Fibroblast of lung (primary cell): ENCODE measurements around the gene LASP1. TPM values are rescaled to one million over a fixed set of nuclear protein-coding genes. Genes with fewer than 3 reads are reported as not detected.

Experiments used
- DNase-seq, 2 donors: peaks; one replicate each; pipeline versions ENCODE4 v3.0.0 to v3.0.0-alpha.2; 2010; ENCODE audit warnings: low read depth in 2 of 2
- H2AFZ ChIP-seq: 2 replicates; pipeline ENCODE4 v1.5.1; 2012; ENCODE audit warnings: low read length, control low read depth, inconsistent platforms
- H3K27ac ChIP-seq: 2 replicates; pipeline ENCODE4 v1.5.1; 2011; ENCODE audit warnings: low read length, control low read depth; ENCODE audit not compliant: insufficient read depth
- H3K27me3 ChIP-seq: 2 replicates; pipeline ENCODE4 v1.5.1; 2011; ENCODE audit warnings: mild to moderate bottlenecking, low read length; ENCODE audit not compliant: control insufficient read depth, insufficient read depth
- H3K36me3 ChIP-seq: 2 replicates; pipeline ENCODE4 v1.5.1; 2011; ENCODE audit warnings: low read length; ENCODE audit not compliant: control insufficient read depth, insufficient read depth
- H3K4me1 ChIP-seq: 2 replicates; pipeline ENCODE4 v1.5.1; 2011; ENCODE audit warnings: low read length; ENCODE audit not compliant: control insufficient read depth, insufficient read depth; ENCODE audit errors: extremely low read depth
- H3K4me2 ChIP-seq: 2 replicates; pipeline ENCODE4 v1.5.1; 2011; ENCODE audit warnings: low read length, control low read depth; ENCODE audit not compliant: insufficient read depth; ENCODE audit errors: extremely low read depth
- H3K4me3 ChIP-seq, 4 experiments: fragments of 200-600 bp in 1 of 4; sonication (generic) in 1 of 4; replicated peaks in 1 of 4; 2 replicates each; pipeline ENCODE4 v1.5.1; 2011 to 2016; ENCODE audit warnings: low read length in 4 of 4, low read depth in 3 of 4, mild to moderate bottlenecking in 3 of 4, control low read depth in 2 of 4, inconsistent platforms in 1 of 4, mixed read lengths in 1 of 4; ENCODE audit not compliant: insufficient read depth in 1 of 4; ENCODE audit errors: control extremely low read depth in 1 of 4
- H3K79me2 ChIP-seq: 2 replicates; pipeline ENCODE4 v1.5.1; 2012; ENCODE audit warnings: mild to moderate bottlenecking, low read length, inconsistent platforms; ENCODE audit not compliant: control insufficient read depth, insufficient read depth
- H3K9ac ChIP-seq: 2 replicates; pipeline ENCODE4 v1.5.1; 2011; ENCODE audit warnings: mild to moderate bottlenecking, low read length, control low read depth; ENCODE audit not compliant: insufficient read depth
- H3K9me3 ChIP-seq: 2 replicates; pipeline ENCODE4 v1.5.1; 2012; ENCODE audit warnings: low read depth, low read length; ENCODE audit not compliant: control insufficient read depth, insufficient read depth
- H4K20me1 ChIP-seq: 2 replicates; pipeline ENCODE4 v1.5.1; 2011; ENCODE audit warnings: low read length; ENCODE audit not compliant: control insufficient read depth, insufficient read depth; ENCODE audit errors: extremely low read depth
- EZH2 ChIP-seq: IDR thresholded peaks from 2 replicates; pipeline ENCODE4 v1.5.1; 2012; ENCODE audit warnings: low read length, control low read depth, mild to moderate bottlenecking; ENCODE audit errors: missing control alignments
- polyA plus RNA-seq, 2 donors: library from polyadenylated mRNA; depleted of rRNA in 1 of 2; stranded (reverse) in 1 of 2; unstranded in 1 of 2; fragments of >200 nt; gene quantifications; 2 replicates each; pipeline ENCODE4 v1.2.1, GENCODE V29; 2011 to 2012; ENCODE audit warnings: missing spikeins in 1 of 2
- total RNA-seq: library from RNA; depleted of rRNA; stranded (reverse); fragments of >200 nt; gene quantifications from 2 replicates; pipeline ENCODE4 v1.2.1, GENCODE V29; 2014
- TF ChIP-seq, protein P1 (sequence below), 2 donors: IDR thresholded peaks in 1 of 2; conservative IDR thresholded peaks in 1 of 2; 1 replicate in 1 of 2; 2 replicates in 1 of 2; pipeline ENCODE4 v1.5.1; 2011 to 2012; ENCODE audit warnings: low read length in 2 of 2, control low read depth in 1 of 2, inconsistent platforms in 1 of 2, low read depth in 1 of 2, mild to moderate bottlenecking in 1 of 2

Gene LASP1
- total and polyA plus RNA-seq, 2 donors (not counting 1 experiment from before 2014, with no cell fraction given), result 79.8 to 208 TPM

- Histone ChIP-seq H3K4me3 (no peak overlapping the region), H2AFZ (no peak overlapping the region), H3K79me2 (no peaks in the 10 kb centered on the region), H3K27me3 (no peaks in the 10 kb centered on the region), H3K27ac (no peak overlapping the region), H4K20me1 (no peaks in the 10 kb centered on the region), H3K9me3 (no peaks in the 10 kb centered on the region), H3K9ac (no peak overlapping the region), H3K36me3 (no peaks in the 10 kb centered on the region), H3K4me2 (no peak overlapping the region), H3K4me1 (no peaks in the 10 kb centered on the region)
- TF ChIP-seq EZH2, result no peak
- TF ChIP-seq, protein P1, sequence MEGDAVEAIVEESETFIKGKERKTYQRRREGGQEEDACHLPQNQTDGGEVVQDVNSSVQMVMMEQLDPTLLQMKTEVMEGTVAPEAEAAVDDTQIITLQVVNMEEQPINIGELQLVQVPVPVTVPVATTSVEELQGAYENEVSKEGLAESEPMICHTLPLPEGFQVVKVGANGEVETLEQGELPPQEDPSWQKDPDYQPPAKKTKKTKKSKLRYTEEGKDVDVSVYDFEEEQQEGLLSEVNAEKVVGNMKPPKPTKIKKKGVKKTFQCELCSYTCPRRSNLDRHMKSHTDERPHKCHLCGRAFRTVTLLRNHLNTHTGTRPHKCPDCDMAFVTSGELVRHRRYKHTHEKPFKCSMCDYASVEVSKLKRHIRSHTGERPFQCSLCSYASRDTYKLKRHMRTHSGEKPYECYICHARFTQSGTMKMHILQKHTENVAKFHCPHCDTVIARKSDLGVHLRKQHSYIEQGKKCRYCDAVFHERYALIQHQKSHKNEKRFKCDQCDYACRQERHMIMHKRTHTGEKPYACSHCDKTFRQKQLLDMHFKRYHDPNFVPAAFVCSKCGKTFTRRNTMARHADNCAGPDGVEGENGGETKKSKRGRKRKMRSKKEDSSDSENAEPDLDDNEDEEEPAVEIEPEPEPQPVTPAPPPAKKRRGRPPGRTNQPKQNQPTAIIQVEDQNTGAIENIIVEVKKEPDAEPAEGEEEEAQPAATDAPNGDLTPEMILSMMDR (conservative IDR thresholded peaks at IDR 0.05 in 1 of 2, IDR thresholded peaks at IDR 0.05 in 1 of 2; ENCODE audit: low read depth in 1 of 2, low read length in 2 of 2), result no peak
- DNase-seq, result peak; percentile 18 to 75
Measured at GRCh38 chr17:38958756-38959155, 88.9 kb downstream of the LASP1 start.

DNA sequence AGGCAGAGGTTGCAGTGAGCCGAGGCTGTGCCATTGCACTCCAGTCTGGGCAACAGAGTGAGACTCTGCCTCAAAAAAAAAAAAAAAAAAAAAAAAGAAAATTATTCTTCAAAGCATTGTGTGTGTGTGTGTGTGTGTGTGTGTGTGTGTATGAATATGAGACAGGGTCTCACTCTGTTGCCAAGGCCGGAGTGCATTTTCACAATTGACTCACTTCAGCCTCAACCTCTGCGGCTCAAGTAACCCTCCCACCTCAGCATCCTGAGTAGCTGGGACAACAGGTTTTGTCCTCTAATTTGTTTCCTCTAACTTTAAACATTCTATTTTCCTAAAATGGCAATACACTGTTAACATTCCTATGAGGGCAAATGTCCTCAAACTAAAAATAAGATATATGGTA is 89.7 kb downstream of the LASP1 start:
- Histone ChIP-seq H4K20me1 (no peaks in the 10 kb centered on the region), H3K79me2 (no peaks in the 10 kb centered on the region), H3K9me3 (no peaks in the 10 kb centered on the region), H3K4me1 (no peaks in the 10 kb centered on the region), H3K27ac (no peak overlapping the region), H3K27me3 (no peaks in the 10 kb centered on the region), H2AFZ (no peak overlapping the region), H3K36me3 (no peaks in the 10 kb centered on the region), H3K4me2 (no peak overlapping the region), H3K4me3 (no peak overlapping the region), H3K9ac (no peak overlapping the region)
- no peak for TF ChIP-seq EZH2
- TF ChIP-seq, protein P1 (conservative IDR thresholded peaks at IDR 0.05 in 1 of 2, IDR thresholded peaks at IDR 0.05 in 1 of 2; ENCODE audit: low read depth in 1 of 2, low read length in 2 of 2), result no peak
- DNase-seq, result no peak

GRCh38 chr17:38960402-38960801 is 90.5 kb downstream of the LASP1 start:
- no peaks in the 10 kb centered on the region for H3K36me3 ChIP-seq
- DNase-seq, result no peak
- H3K9me3 ChIP-seq, result no peaks in the 10 kb centered on the region
- no peaks in the 10 kb centered on the region for H3K27me3 ChIP-seq
- H3K9ac ChIP-seq, result no peak overlapping the region
- no peaks in the 10 kb centered on the region for H3K79me2 ChIP-seq
- H3K4me3 ChIP-seq, result no peak overlapping the region
- no peak overlapping the region for H3K4me2 ChIP-seq
- TF ChIP-seq, protein P1 (conservative IDR thresholded peaks at IDR 0.05 in 1 of 2, IDR thresholded peaks at IDR 0.05 in 1 of 2; ENCODE audit: low read depth in 1 of 2, low read length in 2 of 2), result no peak
- no peak for TF ChIP-seq EZH2
- H3K27ac ChIP-seq, result no peak overlapping the region
- no peaks in the 10 kb centered on the region for H3K4me1 ChIP-seq
- H4K20me1 ChIP-seq, result no peaks in the 10 kb centered on the region
- H2AFZ ChIP-seq, result no peak overlapping the region
